MCF 10A (cell line): ENCODE data around the gene KRTAP13-1. TPM values are rescaled to one million over a fixed set of nuclear protein-coding genes. Genes with fewer than 3 reads are reported as not detected.

Source experiments
- BruUV-seq: library from RNA; stranded (reverse); fragments of 400-500 nt; replicated peaks from 2 replicates; lab custom pipeline; 2021; lab: Mats Ljungman, UMichigan
- CTCF ChIA-PET: fragments of 300-600 bp; sonication (Branson Sonifier 250); formaldehyde crosslinking; extraction: SDS; loops from one replicate; lab custom pipeline; 2021; ENCODE audit warnings: antibody characterized with exemption, inconsistent platforms; lab: Yijun Ruan, JAX
- POLR2A ChIA-PET: fragments of 300-600, 350-650 bp; sonication (Branson Sonifier 250); formaldehyde crosslinking; extraction: SDS; loops from one replicate; lab custom pipeline; 2020; ENCODE audit warnings: antibody characterized with exemption, inconsistent platforms; lab: Yijun Ruan, JAX
- DNase-seq: peaks from one replicate; pipeline ENCODE4 v3.0.0-alpha.2; 2018; ENCODE audit not compliant: unreplicated experiment
- H3K27ac Mint-ChIP-seq: one replicate; pipeline ENCODE4 v1.8.0; 2022; ENCODE audit warnings: mild to moderate bottlenecking, low read depth, mixed read lengths; ENCODE audit not compliant: unreplicated experiment
- H3K27me3 Mint-ChIP-seq: one replicate; pipeline ENCODE4 v1.8.0; 2022; ENCODE audit warnings: mixed read lengths; ENCODE audit not compliant: insufficient read depth, unreplicated experiment
- H3K36me3 Mint-ChIP-seq: one replicate; pipeline ENCODE4 v1.8.0; 2022; ENCODE audit warnings: mild to moderate bottlenecking, moderate library complexity, mixed read lengths; ENCODE audit not compliant: insufficient read depth, unreplicated experiment
- H3K4me1 Mint-ChIP-seq: one replicate; pipeline ENCODE4 v1.8.0; 2022; ENCODE audit warnings: mixed read lengths; ENCODE audit not compliant: insufficient read depth, unreplicated experiment
- H3K4me3 Mint-ChIP-seq: one replicate; pipeline ENCODE4 v1.8.0; 2022; ENCODE audit warnings: mild to moderate bottlenecking, moderate library complexity, mixed read lengths; ENCODE audit not compliant: unreplicated experiment
- H3K9me3 Mint-ChIP-seq: one replicate; pipeline ENCODE4 v1.8.0; 2022; ENCODE audit warnings: mixed read lengths; ENCODE audit not compliant: unreplicated experiment
- CTCF ChIP-seq: fragments of 200-600 bp; IDR thresholded peaks from one replicate; pipeline ENCODE4 v1.8.0; 2022; ENCODE audit warnings: antibody characterized with exemption, mild to moderate bottlenecking; ENCODE audit not compliant: unreplicated experiment
- intact Hi-C: fragments of 100-400 bp; cut with micrococcal nuclease; formaldehyde crosslinking; loops from 2 replicates; pipeline ENCODE4 v1.14.1; 2022
- total RNA-seq: library from RNA; stranded (reverse); gene quantifications from 2 replicates; pipeline ENCODE4 v1.2.3, GENCODE V29; 2022

KRTAP13-1 gene
- total RNA-seq, 1 experiment from 2014 or later, result not detected

DNA sequence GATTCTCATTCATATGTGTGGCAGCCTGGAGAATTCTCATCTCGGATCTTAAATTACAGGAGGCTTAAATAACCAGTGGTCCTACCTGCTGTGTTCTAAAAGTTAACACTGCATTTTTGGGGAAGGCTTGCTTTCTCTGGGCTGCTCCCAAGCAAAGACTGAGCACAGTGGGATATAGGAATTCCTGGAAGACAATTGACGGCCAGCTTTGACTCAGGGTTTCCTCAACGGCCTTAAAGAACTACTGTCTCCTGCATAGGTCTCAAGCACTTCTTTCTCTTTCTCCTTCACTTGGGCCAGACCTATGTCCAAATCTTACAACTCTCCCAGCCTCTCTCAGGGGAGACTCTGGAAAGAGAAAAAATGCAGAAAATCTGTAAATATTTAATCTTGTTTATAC is 30.9 kb downstream of the KRTAP13-1 start:
- peaks cover 6% of the 10 kb centered on the region for H3K4me1 Mint-ChIP-seq
- TF ChIP-seq CTCF, result no peak
- no peaks in the 10 kb centered on the region for H3K9me3 Mint-ChIP-seq
- intact Hi-C loops, result no loop called here
- H3K36me3 Mint-ChIP-seq, result no peaks in the 10 kb centered on the region
- BruUV-seq, result no TSS peak
- H3K27ac Mint-ChIP-seq, result no peak overlapping the region
- ChIA-PET POLR2A (no interaction called here), CTCF (no interaction called here)
- DNase-seq, result no peak
- peaks cover 91% of the 10 kb centered on the region for H3K27me3 Mint-ChIP-seq
- H3K4me3 Mint-ChIP-seq, result no peak overlapping the region

- Mint-ChIP-seq H3K4me3 (no peak within 1 kb of the TSS), H3K27ac (no peak within 1 kb of the TSS), H3K36me3 (no peaks in the 10 kb centered on the region), H3K4me1 (peaks cover 6% of the 10 kb centered on the region), H3K27me3 (peaks cover 89% of the 10 kb centered on the region), H3K9me3 (no peaks in the 10 kb centered on the region)
- intact Hi-C loops, result loop anchor here (5.0 to 10.0 kb wide), 2 partner anchors 85 to 657 kb away; partner anchors contain the start of gene KRTAP23-1
- no peak for DNase-seq
- POLR2A ChIA-PET, result no interaction called here
- no TSS peak for BruUV-seq
- CTCF ChIA-PET, result interaction anchor here (0.6 to 0.8 kb wide), 2 partner anchors 77 to 568 kb away, joined by 3 to 5 read pairs; no protein-coding TSS in a partner anchor
- no peak for TF ChIP-seq CTCF
Measured at GRCh38 chr21:30430170-30430655, 34.4 kb downstream of the KRTAP13-1 start, which contains the start of gene KRTAP13-4. KRTAP13-4 (plus strand) TSS chr21:30430220; CDS start chr21:30430276, 56 bp downstream.

DNA sequence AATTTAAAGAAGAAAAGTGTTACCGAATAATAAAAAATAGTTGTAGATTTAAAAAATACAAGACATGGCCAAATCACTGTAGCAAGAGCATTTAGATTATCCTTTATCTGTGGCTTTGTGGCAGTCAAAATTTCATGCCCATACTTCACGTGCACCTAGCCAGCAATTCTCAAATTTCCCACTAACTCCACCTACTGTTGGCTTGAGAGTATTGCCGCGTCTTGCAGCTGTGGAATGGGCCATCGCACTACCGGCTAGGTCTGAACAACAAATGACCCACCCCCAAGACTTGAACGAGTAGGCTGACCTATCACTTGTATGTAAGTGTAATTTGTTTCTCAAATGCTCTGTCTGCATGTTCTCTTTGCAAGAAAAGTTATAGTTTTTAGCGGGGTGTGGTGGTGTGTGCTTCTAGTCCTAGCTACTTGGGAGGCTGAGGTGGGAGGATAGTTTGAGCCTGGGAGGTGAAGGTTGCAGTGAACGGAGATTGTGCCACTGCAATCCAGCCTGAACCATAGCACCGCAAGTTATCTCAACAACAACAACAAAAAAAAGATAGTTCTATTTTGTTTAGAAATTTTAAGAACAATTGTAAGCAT is 38.3 kb downstream of the KRTAP13-1 start:
- CTCF ChIA-PET, result interaction anchor here (0.5 to 2.0 kb wide), 14 partner anchors 10 to 955 kb away, joined by 3 to 10 read pairs (median 3); partner anchors contain the start of gene KRTAP27-1
- POLR2A ChIA-PET, result interaction anchor here (0.6 kb wide), 2 partner anchors 260 to 287 kb away, joined by 3 to 5 read pairs; no protein-coding TSS in a partner anchor
- intact Hi-C loops, result loop anchor here (5.0 to 10.0 kb wide), 2 partner anchors 89 to 653 kb away; partner anchors contain the start of gene KRTAP23-1
- H3K27ac Mint-ChIP-seq, result no peak overlapping the region
- H3K4me3 Mint-ChIP-seq, result no peak overlapping the region
- BruUV-seq, result no TSS peak
- H3K4me1 Mint-ChIP-seq, result peaks cover 6% of the 10 kb centered on the region
- H3K27me3 Mint-ChIP-seq, result peaks cover 89% of the 10 kb centered on the region
- H3K9me3 Mint-ChIP-seq, result no peaks in the 10 kb centered on the region
- peak; percentile 67 for DNase-seq
- peak; percentile 44 for TF ChIP-seq CTCF
- no peaks in the 10 kb centered on the region for H3K36me3 Mint-ChIP-seq

DNA sequence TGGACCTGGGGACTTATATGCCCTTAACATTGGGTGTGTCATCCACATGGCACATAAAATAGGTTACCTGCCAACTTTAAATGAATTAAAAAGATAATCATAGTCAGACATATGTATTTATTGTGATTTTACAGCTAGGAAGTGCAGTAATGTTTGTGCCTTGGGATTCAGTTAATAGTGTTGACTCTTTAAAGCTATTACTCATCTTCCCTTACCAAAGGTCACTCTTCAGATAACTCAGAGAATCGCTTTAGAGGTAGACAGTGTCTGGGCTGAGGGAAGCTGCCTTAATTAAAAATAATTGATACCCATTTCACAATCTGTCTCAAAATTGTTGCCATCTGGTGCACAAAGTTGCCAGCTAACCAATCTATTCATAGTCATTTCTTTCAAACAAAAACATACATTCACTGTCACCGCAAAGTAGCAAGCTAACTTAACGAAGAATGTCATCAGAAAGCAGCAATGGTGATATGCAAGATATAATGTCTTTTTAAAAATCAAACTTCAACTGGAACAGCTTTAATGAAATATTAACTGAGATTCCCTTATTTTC is 41.3 kb downstream of the KRTAP13-1 start:
- Mint-ChIP-seq H3K36me3 (no peaks in the 10 kb centered on the region), H3K27ac (no peak overlapping the region), H3K4me3 (no peak overlapping the region), H3K27me3 (peaks cover 80% of the 10 kb centered on the region), H3K4me1 (no peaks in the 10 kb centered on the region), H3K9me3 (no peaks in the 10 kb centered on the region)
- ChIA-PET CTCF (interaction anchor here (0.6 to 1.4 kb wide), 3 partner anchors 11 to 249 kb away, joined by 3 to 4 read pairs (median 3); no protein-coding TSS in a partner anchor), POLR2A (no interaction called here)
- no peak for DNase-seq
- no peak for TF ChIP-seq CTCF
- intact Hi-C loops, result loop anchor here (10.0 kb wide), 1 partner anchor 92 kb away; the partner anchor contains the start of gene KRTAP23-1
- BruUV-seq, result no TSS peak
